DND-41 (cell line): ENCODE data around the gene AKAP9.
"Not testable (repeated sequence)": the region's sequence is repeated elsewhere in the genome, so short reads cannot be mapped to it uniquely, and the experiment has no call there.

ENCODE experiments used
- ATAC-seq: fragments of 200-7000 bp; cut with Tn5 transposase; 3 replicates; pipeline ENCODE4 v1.9.1; 2021; ENCODE audit warnings: low read depth; ENCODE audit not compliant: insufficient read depth
- DNase-seq: peaks from one replicate; pipeline ENCODE4 v3.0.0-alpha.2; 2020
- H2AFZ ChIP-seq: 2 replicates; pipeline ENCODE4 v1.6.0; 2012; ENCODE audit warnings: low read depth, low read length
- H3K27ac ChIP-seq: 2 replicates; pipeline ENCODE4 v1.5.1; 2012; ENCODE audit warnings: low read length, inconsistent platforms
- H3K27me3 ChIP-seq: fragments of 200-600 bp; sonication (generic); 2 replicates; pipeline ENCODE4 v1.6.0; 2012; ENCODE audit warnings: low read length, mild to moderate bottlenecking, inconsistent platforms; ENCODE audit not compliant: insufficient read depth, poor library complexity
- H3K36me3 ChIP-seq: 2 replicates; pipeline ENCODE4 v1.5.1; 2012; ENCODE audit warnings: low read length, inconsistent platforms; ENCODE audit not compliant: insufficient read depth
- H3K4me1 ChIP-seq: 2 replicates; pipeline ENCODE4 v1.5.1; 2012; ENCODE audit warnings: mild to moderate bottlenecking, low read length; ENCODE audit not compliant: insufficient read depth
- H3K4me2 ChIP-seq: 2 replicates; pipeline ENCODE4 v1.6.0; 2012; ENCODE audit warnings: mild to moderate bottlenecking, moderate library complexity, low read length, inconsistent platforms; ENCODE audit not compliant: insufficient read depth
- H3K4me3 ChIP-seq, 2 experiments: fragments of 200-600 bp in 1 of 2; shearing (Covaris generic) in 1 of 2; 2 replicates each; pipeline ENCODE4 v1.5.1; 2012 to 2016; ENCODE audit warnings: inconsistent platforms in 2 of 2, low read length in 2 of 2, mild to moderate bottlenecking in 2 of 2, low read depth in 1 of 2, moderate library complexity in 1 of 2
- H3K79me2 ChIP-seq: 2 replicates; pipeline ENCODE4 v1.6.0; 2012; ENCODE audit warnings: low read length, inconsistent platforms; ENCODE audit not compliant: insufficient read depth
- H3K9ac ChIP-seq: 2 replicates; pipeline ENCODE4 v1.6.0; 2012; ENCODE audit warnings: low read depth, mild to moderate bottlenecking, inconsistent platforms, low read length, moderate library complexity
- H3K9me3 ChIP-seq: 2 replicates; pipeline ENCODE4 v1.5.1; 2012; ENCODE audit warnings: low read length, moderate library complexity, mild to moderate bottlenecking, inconsistent platforms; ENCODE audit not compliant: insufficient read depth, severe bottlenecking
- H4K20me1 ChIP-seq: 2 replicates; pipeline ENCODE4 v1.6.0; 2012; ENCODE audit warnings: low read length; ENCODE audit not compliant: insufficient read depth
- EZH2 ChIP-seq: IDR thresholded peaks from 3 replicates; pipeline ENCODE4 v1.6.1; 2012; ENCODE audit warnings: borderline replicate concordance, low read depth, mild to moderate bottlenecking, moderate library complexity, low read length, inconsistent platforms; ENCODE audit not compliant: severe bottlenecking
- TF ChIP-seq, protein P1 (sequence below): IDR thresholded peaks from 2 replicates; pipeline ENCODE4 v1.5.1; 2012; ENCODE audit warnings: borderline replicate concordance, low read length, moderate library complexity, mild to moderate bottlenecking; ENCODE audit not compliant: poor library complexity, severe bottlenecking; ENCODE audit errors: extremely low read depth

Gene AKAP9

DNA sequence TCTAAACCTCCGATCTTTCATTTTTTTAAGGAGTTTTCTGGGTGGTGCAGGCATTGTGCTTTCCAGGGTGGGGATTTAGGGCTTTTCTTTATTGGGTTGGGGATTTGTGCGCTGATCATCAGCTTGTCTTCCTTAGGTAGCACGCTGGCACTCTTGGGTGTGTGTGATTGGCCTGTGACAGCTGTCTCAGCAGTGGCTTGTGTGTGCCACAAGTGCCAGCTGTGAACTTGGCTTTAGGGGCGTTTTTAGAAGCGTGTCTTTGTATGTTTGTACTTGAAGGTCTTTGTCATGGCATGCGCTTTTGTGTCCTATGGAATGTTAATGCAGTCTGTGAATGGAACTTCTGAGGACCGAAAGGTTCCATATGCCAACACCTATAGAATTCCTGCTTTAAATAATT lies 788 bp downstream of the AKAP9 start:
- H3K9ac ChIP-seq: peak overlapping the region; percentile 73
- H3K27me3 ChIP-seq: no peaks in the 10 kb centered on the region
- peaks cover 30% of the 10 kb centered on the region for H3K4me1 ChIP-seq
- no peaks in the 10 kb centered on the region for H4K20me1 ChIP-seq
- ATAC-seq (peak; percentile 65), DNase-seq (peak; percentile 67)
- peaks cover 49% of the 10 kb centered on the region for H3K79me2 ChIP-seq
- H2AFZ ChIP-seq: peak overlapping the region; percentile 76
- H3K9me3 ChIP-seq: no peaks in the 10 kb centered on the region
- TF ChIP-seq, protein P1, sequence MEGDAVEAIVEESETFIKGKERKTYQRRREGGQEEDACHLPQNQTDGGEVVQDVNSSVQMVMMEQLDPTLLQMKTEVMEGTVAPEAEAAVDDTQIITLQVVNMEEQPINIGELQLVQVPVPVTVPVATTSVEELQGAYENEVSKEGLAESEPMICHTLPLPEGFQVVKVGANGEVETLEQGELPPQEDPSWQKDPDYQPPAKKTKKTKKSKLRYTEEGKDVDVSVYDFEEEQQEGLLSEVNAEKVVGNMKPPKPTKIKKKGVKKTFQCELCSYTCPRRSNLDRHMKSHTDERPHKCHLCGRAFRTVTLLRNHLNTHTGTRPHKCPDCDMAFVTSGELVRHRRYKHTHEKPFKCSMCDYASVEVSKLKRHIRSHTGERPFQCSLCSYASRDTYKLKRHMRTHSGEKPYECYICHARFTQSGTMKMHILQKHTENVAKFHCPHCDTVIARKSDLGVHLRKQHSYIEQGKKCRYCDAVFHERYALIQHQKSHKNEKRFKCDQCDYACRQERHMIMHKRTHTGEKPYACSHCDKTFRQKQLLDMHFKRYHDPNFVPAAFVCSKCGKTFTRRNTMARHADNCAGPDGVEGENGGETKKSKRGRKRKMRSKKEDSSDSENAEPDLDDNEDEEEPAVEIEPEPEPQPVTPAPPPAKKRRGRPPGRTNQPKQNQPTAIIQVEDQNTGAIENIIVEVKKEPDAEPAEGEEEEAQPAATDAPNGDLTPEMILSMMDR: no peak
- H3K27ac ChIP-seq: peak overlapping the region; percentile 79
- H3K4me2 ChIP-seq: peak overlapping the region; percentile 67
- no peaks in the 10 kb centered on the region for H3K36me3 ChIP-seq
- peak overlapping the region; percentile 65 to 86 for H3K4me3 ChIP-seq

DNA sequence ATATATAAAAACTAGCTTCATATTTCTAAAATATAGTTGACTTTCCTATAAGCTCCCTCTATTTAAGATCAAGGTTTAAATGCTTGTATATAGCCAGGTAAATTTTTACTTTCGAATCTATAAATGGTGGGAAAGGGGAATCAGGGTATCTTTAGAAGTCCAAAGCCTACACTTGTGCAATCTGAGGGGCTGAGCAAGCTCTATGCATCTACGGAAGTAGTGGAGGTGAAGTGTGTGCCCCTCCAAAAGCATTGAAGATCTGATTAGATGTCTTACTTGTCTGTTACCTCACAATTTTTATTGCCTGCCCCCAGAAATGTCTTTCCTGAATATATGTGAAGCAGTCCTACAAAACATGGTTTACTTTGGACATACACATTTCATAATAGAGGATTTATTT lies 1.6 kb downstream of the AKAP9 start:
- peak overlapping the region in 1 of 2 experiments; percentile 65; a peak in 2 of 4 replicates for H3K4me3 ChIP-seq
- no peak for ATAC-seq

DNA sequence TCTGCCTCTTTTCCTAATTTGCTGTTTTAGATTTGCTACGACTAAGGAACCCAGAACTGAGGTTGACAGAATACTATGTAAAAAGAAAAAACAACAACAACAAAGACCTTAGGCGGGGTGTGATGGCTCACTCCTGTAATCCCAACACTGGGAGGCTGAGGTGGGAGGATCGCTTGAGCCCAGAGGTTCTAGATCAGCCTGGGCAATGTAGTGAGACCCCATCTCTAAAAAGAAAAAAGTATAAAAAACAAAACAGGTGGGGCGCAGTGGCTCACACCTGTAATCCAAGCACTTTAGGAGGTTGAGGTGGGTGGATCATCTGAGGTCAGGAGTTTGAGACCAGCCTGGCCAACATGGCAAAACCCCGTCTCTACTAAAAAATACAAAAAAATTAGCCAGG lies 4.3 kb downstream of the AKAP9 start:
- not testable (repeated sequence) for H3K27me3 ChIP-seq, H3K36me3 ChIP-seq, H3K9me3 ChIP-seq, H3K27ac ChIP-seq, ATAC-seq, DNase-seq, H4K20me1 ChIP-seq, H2AFZ ChIP-seq, H3K4me2 ChIP-seq, H3K9ac ChIP-seq, H3K4me3 ChIP-seq
- peaks cover 27% of the 10 kb centered on the region for H3K4me1 ChIP-seq
- peaks cover 74% of the 10 kb centered on the region for H3K79me2 ChIP-seq

More for the DNA sequence above, 1.6 kb downstream of the AKAP9 start:
- H4K20me1 ChIP-seq: no peaks in the 10 kb centered on the region
- peaks cover 30% of the 10 kb centered on the region for H3K4me1 ChIP-seq
- peak overlapping the region; percentile 67 for H3K4me2 ChIP-seq
- H2AFZ ChIP-seq: no peak overlapping the region
- H3K9me3 ChIP-seq: no peaks in the 10 kb centered on the region
- peaks cover 54% of the 10 kb centered on the region for H3K79me2 ChIP-seq
- DNase-seq: no peak
- no peak overlapping the region for H3K9ac ChIP-seq
- H3K27ac ChIP-seq: no peak overlapping the region
- no peaks in the 10 kb centered on the region for H3K27me3 ChIP-seq
- no peaks in the 10 kb centered on the region for H3K36me3 ChIP-seq
- TF ChIP-seq EZH2: no peak

DNA sequence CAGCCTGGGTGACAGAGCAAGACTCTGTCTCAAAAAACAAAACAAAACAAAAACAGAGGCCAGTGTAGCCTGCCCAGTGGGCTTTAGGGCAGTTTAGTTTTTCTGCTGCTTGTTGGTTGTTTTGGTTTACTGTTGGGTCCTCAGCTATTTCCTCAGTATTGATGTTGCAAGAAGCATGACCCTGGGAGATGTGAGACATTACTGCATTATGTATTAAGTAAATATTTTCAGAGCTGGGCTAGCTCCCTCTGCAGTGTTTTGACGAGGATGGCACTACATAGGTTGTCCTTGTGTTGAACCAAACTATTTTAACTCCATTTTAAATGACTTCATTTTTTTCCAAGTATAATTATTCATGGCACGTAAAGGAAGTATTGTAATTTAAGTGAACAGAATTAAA lies 4.8 kb downstream of the AKAP9 start:
- Histone ChIP-seq H3K27ac (no peak overlapping the region), H2AFZ (no peak overlapping the region), H3K36me3 (no peaks in the 10 kb centered on the region), H3K9ac (no peak overlapping the region), H4K20me1 (peaks cover 3% of the 10 kb centered on the region; the same call in 1 of the 2 replicates), H3K79me2 (peaks cover 78% of the 10 kb centered on the region), H3K9me3 (no peaks in the 10 kb centered on the region), H3K4me1 (peaks cover 24% of the 10 kb centered on the region), H3K4me3 (no peak overlapping the region), H3K27me3 (no peaks in the 10 kb centered on the region), H3K4me2 (no peak overlapping the region)
- TF ChIP-seq, protein P1: no peak
- TF ChIP-seq EZH2: no peak
- ATAC-seq (no peak), DNase-seq (no peak)
